ENCODE data around the gene FGR. TPM values are rescaled to one million over a fixed set of nuclear protein-coding genes. Genes with fewer than 3 reads are reported as not detected.

FGR gene
- total and polyA plus RNA-seq, 11 donors = 1.1 to 25.9 (median 3.3) TPM

GRCh38 chr1:27597516-27598294, 37.3 kb downstream of the FGR start:
- intact Hi-C loops (cut with DNase I) = loop anchor here in 2 of 10 donors (2.0 to 5.0 kb wide), 2 partner anchors 21 to 35 kb away; no protein-coding TSS in a partner anchor
- Histone ChIP-seq H3K27me3 (no peaks in the 10 kb centered on the region), H3K27ac (peak overlapping the region in 10 of 12 donors; percentile 3 to 99 (median 98)), H3K4me1 (peaks cover 12 to 100% (median 93%) of the 10 kb centered on the region in 12 donors), H3K36me3 (peaks cover 0 to 8% (median 0%) of the 10 kb centered on the region in 9 donors), H3K4me3 (peak overlapping the region in 4 of 12 donors; percentile 7 to 84 (median 36)), H3K9me3 (no peaks in the 10 kb centered on the region)
- TF ChIP-seq POLR2A (IDR thresholded peaks at IDR 0.05) (no peak), CTCF (IDR thresholded peaks at IDR 0.05) (no peak)
- ATAC-seq (no peak), DNase-seq (peak in 1 of 5 donors; percentile 55)
- 30 to 54% (median 40%) methylated on average over 7 of the region's 7 CpGs for WGBS, 4 donors

GRCh38 chr1:27596986-27597385, 38.0 kb downstream of the FGR start:
- ATAC-seq (no peak), DNase-seq (peak in 1 of 5 donors; percentile 12)
- H3K9me3 ChIP-seq = no peaks in the 10 kb centered on the region
- no peak overlapping the region for H3K4me3 ChIP-seq
- peak overlapping the region in 9 of 12 donors; percentile 3 to 99 (median 98) for H3K27ac ChIP-seq
- intact Hi-C loops (cut with DNase I) = loop anchor here in 1 of 10 donors (5.0 kb wide), 1 partner anchor 35 kb away; no protein-coding TSS in a partner anchor
- H3K4me1 ChIP-seq = peaks cover 16 to 100% (median 97%) of the 10 kb centered on the region in 12 donors
- peaks cover 0 to 8% (median 0%) of the 10 kb centered on the region in 9 donors for H3K36me3 ChIP-seq
- H3K27me3 ChIP-seq = no peaks in the 10 kb centered on the region
- WGBS, 4 donors = 46 to 59% (median 53%) methylated on average over 4 of the region's 4 CpGs
- TF ChIP-seq CTCF (IDR thresholded peaks at IDR 0.05) = no peak
- no peak for TF ChIP-seq POLR2A (IDR thresholded peaks at IDR 0.05)

GRCh38 chr1:27596261-27596660, 38.7 kb downstream of the FGR start:
- H3K27ac ChIP-seq = peak overlapping the region in 8 of 12 donors; percentile 24 to 99 (median 53)
- intact Hi-C loops (cut with DNase I) = loop anchor here in 1 of 10 donors (5.0 kb wide), 1 partner anchor 34 kb away; no protein-coding TSS in a partner anchor
- H3K27me3 ChIP-seq = no peaks in the 10 kb centered on the region
- no peaks in the 10 kb centered on the region for H3K9me3 ChIP-seq
- peaks cover 0 to 8% (median 0%) of the 10 kb centered on the region in 9 donors for H3K36me3 ChIP-seq
- DNase-seq (peak in 3 of 5 donors; percentile 32 to 51 (median 41)), ATAC-seq (peak in 1 of 4 donors; percentile 13)
- TF ChIP-seq CTCF (IDR thresholded peaks at IDR 0.05) (no peak), POLR2A (IDR thresholded peaks at IDR 0.05) (no peak)
- peaks cover 21 to 100% (median 97%) of the 10 kb centered on the region in 12 donors for H3K4me1 ChIP-seq
- no peak overlapping the region for H3K4me3 ChIP-seq
- WGBS, 4 donors = 17 to 31% (median 26%) methylated on average over 8 to 9 of the region's 9 CpGs

GRCh38 chr1:27595597-27595996, 39.4 kb downstream of the FGR start:
- no peak for TF ChIP-seq CTCF (IDR thresholded peaks at IDR 0.05)
- no peak for TF ChIP-seq POLR2A (IDR thresholded peaks at IDR 0.05)
- no peaks in the 10 kb centered on the region for H3K27me3 ChIP-seq
- H3K4me3 ChIP-seq = no peak overlapping the region
- ATAC-seq = no peak
- DNase-seq = no peak
- 67 to 74% (median 69%) methylated on average over 5 of the region's 5 CpGs for WGBS, 4 donors
- intact Hi-C loops (cut with DNase I) = loop anchor here in 1 of 10 donors (5.0 kb wide), 1 partner anchor 33 kb away; no protein-coding TSS in a partner anchor
- peaks cover 26 to 100% (median 97%) of the 10 kb centered on the region in 12 donors for H3K4me1 ChIP-seq
- no peaks in the 10 kb centered on the region for H3K9me3 ChIP-seq
- peaks cover 0 to 8% (median 0%) of the 10 kb centered on the region in 9 donors for H3K36me3 ChIP-seq
- H3K27ac ChIP-seq = peak overlapping the region in 6 of 12 donors; percentile 26 to 99 (median 86)

All from heart left ventricle (tissue), 16 donors.